Ramos (cell line): ENCODE data around the gene RHBDD1.

Experiments used
- in situ Hi-C: fragments of 300-500 bp; cut with MboI; formaldehyde crosslinking; loops from one replicate; pipeline ENCODE4 v1.14.3; 2022; ENCODE audit warnings: low sequenced_read_pairs; ENCODE audit not compliant: unreplicated experiment

Gene RHBDD1

DNA sequence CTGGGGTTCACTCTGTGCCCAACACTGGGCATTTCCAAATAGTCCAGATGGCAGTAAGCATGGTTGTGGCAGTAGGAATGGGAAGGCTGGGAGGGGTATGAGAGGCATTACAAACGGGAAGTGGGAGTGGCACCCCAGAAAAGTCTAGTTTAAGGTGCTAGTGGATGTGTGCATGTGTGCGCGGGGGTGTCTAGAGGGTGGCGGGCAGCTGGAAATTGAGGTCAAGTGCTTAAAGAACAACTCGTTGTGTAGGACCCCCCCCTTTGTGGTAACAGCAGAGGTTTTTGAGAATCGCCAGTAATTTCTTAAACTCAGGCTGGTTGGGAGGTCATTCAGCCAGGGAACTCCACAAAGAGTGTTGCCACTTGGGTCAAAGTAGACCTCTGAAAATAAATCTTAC lies 69.9 kb downstream of the RHBDD1 start:
- in situ Hi-C loops, result no loop called here

DNA sequence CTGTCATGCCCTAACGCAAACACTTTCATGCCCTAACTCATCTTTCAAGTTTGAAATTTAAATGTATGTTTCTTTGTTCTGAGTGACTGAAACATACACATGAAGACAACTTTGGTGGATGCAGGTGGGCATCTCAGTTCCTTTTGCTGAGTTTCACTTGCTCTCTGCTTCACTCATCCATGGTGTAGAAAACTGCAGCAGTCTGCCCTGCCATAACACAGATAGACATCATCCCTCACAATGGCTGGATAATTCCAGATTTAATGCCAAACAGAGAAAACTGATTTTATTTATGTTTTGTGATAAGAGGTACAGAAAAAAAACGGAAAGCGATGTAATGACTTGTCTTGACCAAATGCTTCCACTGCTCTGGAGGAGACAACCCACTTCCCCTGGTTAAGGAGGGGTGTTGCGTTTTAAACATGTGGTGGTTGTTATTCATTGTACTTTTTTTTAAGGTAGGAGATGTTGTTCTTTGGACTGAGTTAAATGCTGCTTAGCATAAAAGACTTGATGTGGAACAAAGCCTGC lies 70.4 kb downstream of the RHBDD1 start:
- in situ Hi-C loops, result no loop called here

DNA sequence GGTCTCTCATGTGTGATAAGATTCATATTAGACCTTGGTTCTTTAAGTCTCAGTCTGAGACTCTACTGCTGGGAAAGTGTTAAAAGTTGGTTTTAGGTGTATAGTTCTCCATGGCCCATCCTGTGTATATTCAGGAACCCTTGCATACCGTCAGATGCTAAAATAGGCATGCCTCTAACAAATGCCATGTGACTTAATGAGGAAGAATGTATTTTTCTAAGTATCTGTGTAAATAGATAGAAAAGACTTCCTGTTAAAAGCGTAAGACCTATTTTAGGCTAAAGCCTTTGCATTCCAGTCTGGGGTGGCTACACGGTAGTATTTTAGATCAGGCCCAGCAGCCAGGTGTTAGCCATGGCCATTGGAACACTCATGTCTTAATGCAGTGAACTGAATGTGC lies 73.3 kb downstream of the RHBDD1 start:
- in situ Hi-C loops, result no loop called here

DNA sequence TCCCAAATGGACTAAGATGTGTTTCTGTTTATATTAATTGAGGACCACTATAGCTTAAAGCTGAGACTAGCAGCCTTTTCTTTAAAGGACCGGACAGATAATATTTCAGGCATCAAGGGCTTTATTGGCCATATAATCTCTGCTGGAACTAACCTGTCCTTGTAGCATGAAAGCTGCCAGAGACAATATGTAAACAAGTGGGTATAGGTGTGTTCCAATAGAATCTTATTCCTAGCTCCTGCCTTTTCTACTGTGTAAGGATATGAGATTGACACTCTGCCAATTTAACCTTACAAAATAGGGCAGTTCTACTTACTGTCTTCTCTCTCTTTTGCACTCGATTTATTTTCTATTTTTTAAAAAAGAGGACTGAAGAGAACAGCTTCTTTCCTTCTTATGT lies 74.0 kb downstream of the RHBDD1 start:
- in situ Hi-C loops, result no loop called here

DNA sequence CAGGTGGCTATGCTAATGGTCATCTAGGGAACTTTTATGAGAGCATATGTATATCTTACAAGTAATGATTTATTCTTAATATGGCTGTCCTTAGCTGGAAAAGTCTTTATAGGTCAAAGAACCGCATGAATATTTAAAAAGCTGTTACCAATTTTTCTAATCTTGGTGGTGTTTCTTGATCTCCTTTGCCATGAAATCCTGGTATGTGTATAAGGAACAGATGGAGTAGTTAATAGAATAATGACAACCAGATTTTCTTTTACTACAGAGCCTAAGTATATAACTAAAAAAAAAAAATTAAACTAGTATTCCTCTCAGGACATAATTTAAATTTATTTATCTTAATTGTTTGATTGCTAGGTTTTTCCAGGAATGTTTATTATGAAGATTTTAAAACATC lies 74.5 kb downstream of the RHBDD1 start:
- in situ Hi-C loops, result no loop called here

DNA sequence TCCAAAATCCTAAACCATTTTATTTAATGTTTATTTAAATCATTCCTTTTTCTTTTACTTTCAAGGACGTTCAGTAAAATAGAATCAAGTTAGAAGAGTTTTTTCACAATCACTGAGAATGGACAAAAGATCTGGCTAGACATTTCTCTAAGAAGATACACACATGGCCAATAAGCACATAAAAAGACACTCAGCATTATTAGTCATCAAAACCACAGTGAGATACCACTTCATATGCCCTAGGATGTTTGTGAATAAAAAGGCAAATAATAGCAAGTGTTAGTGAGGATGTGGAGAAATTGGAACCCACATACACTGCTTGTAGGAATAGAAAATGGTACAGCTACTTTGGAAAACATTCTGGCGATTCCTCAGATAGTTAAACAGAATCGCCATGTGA lies 76.1 kb downstream of the RHBDD1 start:
- in situ Hi-C loops, result no loop called here

DNA sequence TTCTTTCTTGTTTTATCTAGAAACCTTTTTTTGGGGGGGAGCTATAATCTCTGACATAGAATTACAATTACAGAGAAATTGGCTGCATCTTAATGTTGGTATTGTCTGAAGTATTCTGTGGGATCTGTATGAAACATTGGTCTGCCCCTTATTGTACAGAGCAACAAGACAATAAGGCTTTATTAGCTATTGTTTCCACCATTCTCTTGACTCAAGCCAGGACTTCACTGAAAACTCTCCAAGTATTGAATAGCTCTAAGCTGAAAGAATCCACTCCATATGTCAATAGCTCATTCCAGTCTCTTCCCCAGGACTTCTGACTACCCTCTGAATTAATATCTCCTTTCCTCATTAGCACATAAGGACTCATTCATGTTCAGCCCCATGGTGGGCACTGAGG lies 77.8 kb downstream of the RHBDD1 start:
- in situ Hi-C loops, result no loop called here

DNA sequence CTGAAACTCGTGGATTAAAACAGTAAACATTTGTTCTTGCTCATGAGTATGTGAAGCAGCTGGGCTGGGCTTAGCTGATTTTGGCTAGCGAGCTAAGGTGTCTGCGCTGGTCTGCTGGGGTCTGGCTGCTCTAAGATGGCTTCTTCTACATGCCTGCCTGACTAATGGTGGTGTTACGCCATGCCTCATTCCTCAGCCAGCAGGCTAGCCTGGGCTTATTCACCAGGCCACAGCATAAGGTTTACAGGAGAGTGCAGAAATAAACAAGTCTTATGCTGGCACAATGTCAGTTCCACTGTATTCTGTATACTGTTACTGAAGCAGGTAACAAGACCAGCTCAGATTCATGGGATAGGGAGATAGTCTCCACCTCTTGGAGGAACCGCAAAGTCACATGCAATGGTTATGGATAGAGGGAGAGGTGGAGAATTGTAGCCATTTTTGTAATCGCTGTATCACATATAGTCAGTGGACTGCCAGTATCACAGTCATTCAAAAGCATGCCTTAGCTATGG lies 80.0 kb downstream of the RHBDD1 start:
- in situ Hi-C loops, result no loop called here

DNA sequence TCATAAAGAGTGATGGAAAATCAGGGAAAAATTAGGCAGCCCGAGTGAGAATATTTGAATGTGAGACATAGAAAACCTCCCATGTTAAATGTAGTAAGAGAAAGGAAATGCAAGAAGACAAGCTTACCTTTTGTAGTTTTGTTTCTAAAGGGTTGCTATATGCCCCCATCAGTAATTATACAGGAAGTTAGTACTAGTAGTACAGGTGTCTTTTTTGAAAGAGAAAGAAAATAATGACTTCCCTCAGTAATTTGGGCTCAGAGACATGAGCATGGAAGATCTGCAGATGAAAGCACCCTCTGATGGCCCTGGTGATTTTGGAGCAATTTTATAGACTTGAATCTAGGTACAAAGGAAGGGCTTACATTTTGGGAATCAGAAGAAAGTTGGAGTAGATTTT lies 80.8 kb downstream of the RHBDD1 start:
- in situ Hi-C loops, result no loop called here

DNA sequence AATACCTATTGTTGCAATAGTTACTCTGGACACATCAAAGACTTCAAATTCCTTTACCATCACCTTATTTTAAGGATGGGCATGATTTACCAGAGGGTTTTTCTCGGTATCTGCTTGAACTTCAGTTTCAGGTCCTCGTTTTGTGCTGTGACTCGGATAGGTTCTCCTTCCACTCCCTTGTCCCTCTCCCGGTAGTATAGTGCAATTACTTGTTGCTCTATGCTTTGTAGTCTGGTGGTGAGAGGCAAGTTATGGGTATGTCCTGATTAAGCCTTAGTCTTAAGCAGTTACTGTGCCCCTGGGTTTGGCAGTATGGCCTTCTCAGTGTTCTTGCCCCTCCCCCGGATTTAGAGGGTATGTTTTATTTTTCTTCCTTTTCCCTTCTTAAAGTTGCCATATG lies 96.6 kb downstream of the RHBDD1 start:
- in situ Hi-C loops, result no loop called here

DNA sequence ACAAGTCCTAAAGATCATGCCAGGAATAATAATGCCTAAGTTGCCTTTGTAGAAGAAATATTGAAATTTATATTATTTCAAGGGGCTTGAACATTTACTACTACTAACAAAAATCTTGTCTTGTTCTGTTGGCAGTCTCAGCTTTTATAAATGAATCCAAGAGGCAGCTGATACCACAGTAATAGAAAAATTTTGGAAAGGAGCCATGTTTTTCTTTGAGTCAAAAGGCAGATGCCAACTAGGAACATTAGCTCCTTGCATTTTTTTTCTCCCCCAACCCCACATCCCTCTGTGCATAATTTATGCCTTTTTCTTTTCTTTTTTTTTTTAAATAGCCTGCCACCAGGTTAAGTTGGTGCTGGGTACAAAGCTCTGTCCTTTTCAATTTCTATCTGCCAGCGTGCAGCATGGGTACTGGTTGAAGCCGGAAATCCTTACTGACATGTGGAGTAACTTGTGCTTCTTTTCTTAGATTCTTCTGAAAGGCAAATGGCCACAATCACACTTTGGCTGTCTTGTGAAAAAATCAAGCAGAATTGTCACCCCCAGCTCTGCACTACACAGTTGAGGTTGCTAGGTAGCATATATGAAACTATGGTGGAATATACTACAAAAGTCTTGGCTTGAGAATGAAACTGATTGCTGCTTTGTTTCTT lies 98.8 kb downstream of the RHBDD1 start:
- in situ Hi-C loops, result no loop called here

DNA sequence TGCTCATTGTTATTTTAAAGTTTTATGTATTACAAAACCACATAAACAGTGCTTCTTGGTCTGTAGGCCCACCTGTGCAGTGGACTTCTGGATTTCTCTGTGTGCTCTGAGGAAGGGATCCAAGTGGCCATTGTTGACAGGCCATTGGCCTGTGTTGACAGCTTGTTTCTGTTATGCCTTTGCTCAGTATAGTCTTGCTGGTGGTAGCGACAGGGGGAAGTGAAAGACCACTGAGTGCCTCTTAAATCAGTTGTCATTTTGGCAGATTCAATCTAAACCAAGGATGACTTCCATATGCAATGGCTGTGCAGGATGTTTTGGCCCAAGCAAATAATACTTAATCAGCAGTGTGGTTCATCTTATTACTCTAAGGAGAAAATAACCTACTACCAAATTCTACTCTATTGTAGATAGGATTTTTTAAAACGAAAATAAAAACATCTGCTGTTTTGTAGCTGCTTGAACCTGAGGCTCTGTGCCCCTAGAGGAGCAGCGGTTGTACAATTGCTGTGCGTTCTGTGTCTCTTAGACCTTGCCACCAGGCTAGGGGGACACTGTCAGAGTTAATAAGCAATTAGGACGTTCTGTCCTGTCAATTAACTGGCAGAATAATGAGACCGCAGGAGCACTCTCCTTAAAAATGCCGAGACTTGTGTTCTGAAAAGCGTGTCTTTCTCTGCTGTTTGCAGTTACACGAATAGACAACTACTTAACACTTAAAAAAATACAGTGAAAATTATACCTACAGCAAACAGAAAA lies 108.2 kb downstream of the RHBDD1 start:
- in situ Hi-C loops, result no loop called here

DNA sequence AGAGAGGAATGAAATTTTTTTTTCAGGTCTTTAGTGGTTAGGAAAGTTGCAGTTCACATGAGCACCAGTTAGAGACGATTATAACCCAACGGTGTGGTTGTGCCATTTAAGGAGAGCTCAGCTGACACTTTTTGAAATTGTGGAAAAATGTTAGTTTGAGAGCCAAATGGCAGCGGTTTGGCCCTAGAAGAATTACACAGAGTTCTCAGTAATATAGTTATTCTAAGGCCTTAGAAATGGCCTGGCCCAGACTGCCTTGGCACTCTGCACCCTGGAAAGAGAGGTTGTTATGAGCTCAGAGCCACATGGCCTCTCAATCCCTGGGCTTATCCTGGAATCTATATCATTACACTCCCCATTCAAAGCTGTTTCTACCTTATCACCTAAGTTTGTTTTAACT lies 117.4 kb downstream of the RHBDD1 start:
- in situ Hi-C loops, result no loop called here

DNA sequence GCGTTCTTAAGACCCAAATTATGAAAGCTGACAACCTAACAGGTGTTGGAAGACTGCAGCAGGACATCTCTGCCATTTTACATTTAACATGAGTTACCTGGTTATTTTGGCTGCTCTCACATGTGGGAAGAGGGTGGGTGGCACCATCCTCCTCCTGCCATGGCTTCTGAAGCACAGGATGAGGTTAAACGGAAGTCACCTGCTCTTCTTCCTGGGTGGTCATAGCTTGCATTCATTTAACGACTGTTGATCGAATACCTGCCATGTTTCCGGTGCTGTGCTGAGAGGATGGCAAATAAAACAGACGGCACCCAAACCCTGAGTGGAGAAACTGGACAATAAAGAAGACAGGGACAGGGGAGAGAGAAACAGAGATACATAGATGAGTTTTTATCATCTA lies 118.0 kb downstream of the RHBDD1 start:
- in situ Hi-C loops, result no loop called here

DNA sequence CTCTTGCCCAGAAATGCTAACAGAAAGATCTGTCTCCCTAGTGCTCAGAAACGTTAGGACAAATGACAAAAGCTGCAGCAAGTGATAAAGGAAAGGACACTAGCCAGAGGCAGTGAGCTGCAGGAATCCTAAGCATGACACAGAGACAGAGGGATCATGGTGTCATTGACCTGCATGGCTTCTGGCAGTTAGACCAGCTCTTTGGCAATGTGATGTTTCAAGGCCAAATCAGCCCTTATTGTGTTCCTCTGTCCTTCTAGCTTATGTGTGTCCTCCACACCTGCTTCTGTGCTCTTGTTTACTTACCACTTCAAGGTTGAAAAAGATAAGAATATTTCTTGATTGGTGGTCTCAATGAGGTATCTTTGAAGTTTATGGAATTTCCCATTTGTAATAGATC lies 120.8 kb downstream of the RHBDD1 start:
- in situ Hi-C loops, result no loop called here

DNA sequence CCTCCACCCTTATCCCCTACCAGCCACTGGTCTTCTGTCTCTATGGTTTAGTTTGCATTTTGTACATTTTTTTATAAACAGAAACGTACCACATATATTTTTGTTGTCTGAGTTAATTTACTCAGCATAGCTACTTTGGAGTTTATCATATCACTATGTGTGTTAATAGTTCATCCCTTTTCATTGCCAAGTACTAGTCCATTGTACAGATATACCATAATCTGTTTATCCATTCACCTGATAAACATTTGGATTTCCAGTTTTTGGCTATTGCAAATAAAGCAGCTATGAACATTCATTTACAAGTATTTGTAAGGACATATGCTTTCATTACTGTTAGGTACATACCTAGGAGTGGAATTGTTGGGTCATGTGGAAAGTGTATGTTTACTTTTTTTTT lies 123.6 kb downstream of the RHBDD1 start:
- in situ Hi-C loops, result no loop called here

DNA sequence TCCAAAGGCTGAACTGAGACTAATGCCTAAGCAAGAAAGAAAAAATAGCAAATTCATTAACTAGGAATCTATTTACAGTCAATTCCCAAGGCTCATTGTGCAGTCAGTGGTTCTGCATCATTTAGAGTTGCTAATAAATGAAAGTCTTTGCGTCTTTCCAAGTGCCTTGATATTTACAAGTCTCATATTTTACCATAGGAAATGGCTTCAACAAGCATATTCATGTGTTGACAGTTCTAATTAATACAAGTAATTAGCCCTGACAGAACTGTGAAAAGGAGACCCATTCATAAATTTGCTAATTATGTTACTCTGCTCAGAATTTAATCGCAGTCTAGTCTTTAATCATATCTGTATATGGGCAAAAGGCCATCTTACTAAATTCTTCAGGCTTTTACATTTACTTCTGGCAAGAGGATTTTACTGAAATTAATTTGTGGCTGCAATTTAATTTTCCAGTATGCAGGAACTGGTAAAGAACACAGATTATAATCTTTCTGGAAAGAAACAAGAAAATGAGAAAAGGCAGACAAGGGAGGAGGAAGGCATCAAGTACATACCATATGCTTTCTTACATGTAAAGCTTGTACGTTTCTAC lies 126.4 kb downstream of the RHBDD1 start:
- in situ Hi-C loops, result no loop called here

DNA sequence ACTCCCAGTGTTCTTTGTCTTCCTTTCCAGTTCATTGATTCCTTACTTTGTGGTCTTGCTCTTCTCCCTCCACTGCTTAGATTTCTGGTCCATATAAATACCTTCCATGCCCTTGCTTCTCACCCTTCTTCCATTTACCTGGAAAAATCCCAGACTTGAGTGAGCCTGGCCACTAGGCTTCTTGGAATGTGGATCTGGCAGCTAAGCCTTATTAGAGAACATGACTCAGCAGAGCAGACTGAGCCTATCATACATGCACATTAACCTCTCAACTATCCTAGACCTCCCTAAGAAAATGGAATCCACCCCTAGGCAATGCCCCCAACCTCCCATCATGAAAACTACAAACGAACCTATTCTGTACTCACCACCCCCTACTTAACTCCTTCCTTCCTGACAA lies 127.7 kb downstream of the RHBDD1 start:
- in situ Hi-C loops, result no loop called here

DNA sequence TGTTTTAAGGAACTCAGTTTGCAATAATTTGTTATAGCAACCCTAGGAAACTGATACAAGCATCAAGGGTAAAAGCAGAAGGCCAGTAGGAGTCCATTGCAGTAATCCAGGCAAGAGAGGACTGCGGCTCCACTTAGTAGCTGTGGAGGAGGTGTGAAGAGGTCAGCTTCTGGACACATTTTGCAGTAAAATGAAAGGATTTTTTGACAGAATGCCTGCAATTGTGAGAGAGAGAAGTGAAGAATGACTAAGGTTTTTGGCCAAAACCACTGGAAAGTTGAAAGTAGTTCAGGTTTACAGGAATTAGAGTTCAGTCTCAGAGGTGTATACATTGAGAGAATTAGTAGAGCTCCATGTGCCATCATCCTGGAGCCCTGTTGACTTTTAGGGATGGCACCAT lies 129.5 kb downstream of the RHBDD1 start:
- in situ Hi-C loops, result no loop called here

DNA sequence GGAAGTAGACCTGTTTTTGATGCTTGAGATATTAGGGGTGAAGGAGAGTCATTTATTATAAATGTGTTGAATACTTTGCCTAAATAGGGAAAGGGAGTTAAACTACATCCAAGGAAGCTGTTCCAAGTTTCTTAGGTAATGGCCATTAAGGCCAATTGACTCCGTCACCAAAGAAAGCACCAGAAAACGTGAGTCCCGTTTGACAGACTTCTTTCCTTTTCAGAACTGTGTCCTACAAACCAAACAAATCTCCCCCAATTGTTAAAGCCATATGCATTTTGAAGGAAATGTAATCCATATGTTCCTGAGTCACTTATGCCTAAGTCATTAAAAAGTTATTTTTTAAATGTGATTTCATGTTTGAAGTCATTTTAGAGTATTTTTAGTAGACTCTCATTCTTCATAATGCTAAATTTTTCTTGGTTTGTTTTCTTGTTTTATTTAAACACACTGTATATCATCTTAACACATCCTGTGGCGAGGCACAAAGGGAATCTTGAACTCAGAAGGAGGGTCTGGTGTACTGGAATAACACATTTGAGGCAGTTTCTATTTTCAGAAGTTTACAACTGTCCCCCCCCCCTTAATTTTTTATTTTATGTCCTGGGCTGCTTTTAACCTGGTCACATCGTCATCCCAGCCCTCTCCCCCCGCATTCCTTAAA lies 133.7 kb downstream of the RHBDD1 start:
- in situ Hi-C loops, result loop anchor here (5.0 kb wide), 2 partner anchors 67 to 132 kb away; partner anchors contain the start of gene RHBDD1

DNA sequence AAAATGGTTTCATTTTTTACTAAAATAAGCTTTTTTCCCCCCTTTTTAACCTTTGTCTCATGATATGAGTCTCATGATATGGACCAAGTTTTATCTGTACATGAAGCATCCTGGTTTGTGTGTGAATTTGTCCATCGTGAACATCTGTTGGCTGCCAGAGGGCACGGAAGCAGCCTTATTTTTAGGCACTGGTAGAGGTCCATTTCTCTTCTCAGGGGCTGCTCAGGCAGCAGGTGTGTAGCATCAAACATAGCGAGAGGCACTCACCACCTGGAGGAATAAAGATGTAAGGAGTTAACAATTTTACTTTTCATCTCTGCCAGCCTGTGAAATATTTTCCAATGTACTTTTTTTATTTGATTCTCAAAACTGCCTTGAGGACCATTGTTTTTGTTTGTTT lies 134.5 kb downstream of the RHBDD1 start:
- in situ Hi-C loops, result loop anchor here (5.0 kb wide), 2 partner anchors 68 to 133 kb away; partner anchors contain the start of gene RHBDD1
